HepG2 (cell line): ENCODE measurements around the gene CMTM4. TPM values are rescaled to one million over a fixed set of nuclear protein-coding genes. Genes with fewer than 3 reads are reported as not detected.

Experiments used
- ATF7-NPFF ChIP-seq: sonication (generic); formaldehyde crosslinking; IDR thresholded peaks from 2 replicates; pipeline ENCODE4 v1.8.1; 2023; ENCODE audit warnings: mild to moderate bottlenecking, low read depth, missing genetic modification reagents, moderate library complexity
- GATA4 ChIP-seq: sonication (generic); IDR thresholded peaks from 2 replicates; pipeline ENCODE4 v1.6.1; 2016; ENCODE audit warnings: antibody characterized with exemption, low read depth, borderline replicate concordance
- MAFG ChIP-seq: sonication (generic); formaldehyde crosslinking; IDR thresholded peaks from 2 replicates; pipeline ENCODE4 v1.5.1; 2020; ENCODE audit warnings: mild to moderate bottlenecking, missing genetic modification reagents
- MLLT10 ChIP-seq: sonication (generic); formaldehyde crosslinking; IDR thresholded peaks from 2 replicates; pipeline ENCODE4 v1.4.0; 2020; ENCODE audit warnings: missing genetic modification reagents
- NFKB2 ChIP-seq: sonication (generic); formaldehyde crosslinking; IDR thresholded peaks from 2 replicates; pipeline ENCODE4 v1.4.0; 2020; ENCODE audit warnings: missing genetic modification reagents, borderline replicate concordance
- POLR2AphosphoS2 ChIP-seq: IDR thresholded peaks from 2 replicates; pipeline ENCODE4 v1.6.1; 2011; ENCODE audit warnings: low read depth, low read length, improper control_type of control experiment
- SALL2 ChIP-seq: sonication (generic); formaldehyde crosslinking; IDR thresholded peaks from 2 replicates; pipeline ENCODE4 v1.8.1; 2023; ENCODE audit warnings: mild to moderate bottlenecking, missing genetic modification reagents, inconsistent platforms
- ZNF256 ChIP-seq: sonication (generic); formaldehyde crosslinking; conservative IDR thresholded peaks from 2 replicates; pipeline ENCODE4 v1.4.0; 2020; ENCODE audit warnings: missing genetic modification reagents
- ZNF674 ChIP-seq: sonication (generic); formaldehyde crosslinking; IDR thresholded peaks from 2 replicates; pipeline ENCODE4 v1.5.0; 2020; ENCODE audit warnings: low read depth, mild to moderate bottlenecking, missing genetic modification reagents
- ZSCAN25 ChIP-seq: sonication (generic); formaldehyde crosslinking; IDR thresholded peaks from 2 replicates; pipeline ENCODE4 v1.8.0; 2022; ENCODE audit warnings: mild to moderate bottlenecking, missing genetic modification reagents
- polyA plus RNA-seq, 8 experiments: library from polyadenylated mRNA; depleted of rRNA in 3 of 8; stranded (reverse) in 7 of 8; unstranded in 1 of 8; fragments of >200 nt; fragmentation: Illumina TruSeq in 4 of 8; extraction: Trizol in 4 of 8; gene quantifications; 2 replicates each; pipeline versions ENCODE4 v1.2.1 to v1.2.3, GENCODE V29; 2011 to 2016; ENCODE audit warnings: low read depth in 4 of 8, missing spikeins in 1 of 8, mixed read lengths in 1 of 8; ENCODE audit not compliant: insufficient read depth in 1 of 8
- total RNA-seq, 5 experiments: library from RNA; depleted of rRNA; stranded (reverse); fragments of >200 nt; fragmentation: Illumina TruSeq; extraction: Trizol; gene quantifications; 2 replicates each; pipeline ENCODE4 v1.2.3, GENCODE V29; 2016; ENCODE audit warnings: low read depth in 1 of 5
- TF ChIP-seq, protein P1 (sequence below): sonication (generic); formaldehyde crosslinking; IDR thresholded peaks from 2 replicates; pipeline ENCODE4 v1.8.1; 2023; ENCODE audit warnings: mild to moderate bottlenecking, inconsistent platforms, moderate library complexity, missing genetic modification reagents, borderline replicate concordance
- TF ChIP-seq, protein P2 (sequence below): IDR thresholded peaks from 2 replicates; pipeline ENCODE4 v1.6.1; 2018; ENCODE audit warnings: missing genetic modification reagents, mild to moderate bottlenecking, missing compliant biosample characterization
- TF ChIP-seq, protein P3 (sequence below): sonication (generic); formaldehyde crosslinking; IDR thresholded peaks from 2 replicates; pipeline ENCODE4 v1.4.0; 2020; ENCODE audit warnings: missing genetic modification reagents, mild to moderate bottlenecking, borderline replicate concordance
- TF ChIP-seq, protein P4 (sequence below): sonication (generic); formaldehyde crosslinking; IDR thresholded peaks from 2 replicates; pipeline ENCODE4 v1.4.0; 2020; ENCODE audit warnings: mild to moderate bottlenecking, missing genetic modification reagents

CMTM4 gene
- total and polyA plus RNA-seq, 2 of the 13 experiments (the other 11 are each of a cell fraction or from before 2014, with no cell fraction given): 32.0 to 36.3 TPM

DNA sequence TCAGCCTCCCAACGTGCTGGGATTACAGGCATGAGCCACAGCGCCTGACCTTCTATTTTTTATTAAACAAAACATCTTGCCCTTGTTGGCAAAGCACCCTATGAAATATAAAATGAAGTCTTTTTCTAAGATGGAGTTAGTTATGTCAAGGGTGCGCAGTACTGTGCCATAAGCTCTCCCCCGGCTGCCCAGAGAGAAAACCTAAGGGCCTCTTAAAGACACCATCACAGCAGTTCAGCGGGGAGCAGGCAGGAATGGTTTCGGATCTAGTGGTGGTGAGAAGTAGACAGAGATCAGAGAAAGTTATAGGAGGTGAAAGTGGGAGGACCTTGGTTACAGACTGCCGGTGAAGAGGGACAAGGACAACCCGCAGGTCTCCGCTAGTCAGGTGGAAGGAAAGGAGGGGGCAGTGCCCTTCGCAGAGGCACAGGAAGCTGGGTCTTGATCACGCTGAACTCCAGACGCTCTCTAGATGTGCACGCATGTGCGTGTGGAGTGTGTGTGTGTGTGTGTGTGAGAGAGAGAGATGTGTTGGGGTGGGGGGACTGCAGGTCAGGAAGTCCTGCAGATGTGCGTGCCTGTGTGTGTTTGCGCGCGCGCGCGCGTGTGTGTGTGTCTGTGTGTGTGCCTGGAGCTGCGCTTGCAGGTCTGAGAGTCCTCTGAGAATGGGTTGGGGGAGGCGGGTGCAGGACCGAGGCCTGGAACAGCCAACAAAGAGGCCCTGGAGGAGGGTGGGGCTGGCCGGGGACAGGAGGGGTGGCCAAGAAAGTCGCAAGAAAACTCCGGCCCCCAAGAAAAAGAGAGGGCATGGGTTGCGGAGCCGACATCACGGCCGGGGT lies 92.8 kb downstream of the CMTM4 start (continued):
- peak; percentile 64; the same call in 1 of the 2 replicates for TF ChIP-seq SALL2
- TF ChIP-seq, protein P1, sequence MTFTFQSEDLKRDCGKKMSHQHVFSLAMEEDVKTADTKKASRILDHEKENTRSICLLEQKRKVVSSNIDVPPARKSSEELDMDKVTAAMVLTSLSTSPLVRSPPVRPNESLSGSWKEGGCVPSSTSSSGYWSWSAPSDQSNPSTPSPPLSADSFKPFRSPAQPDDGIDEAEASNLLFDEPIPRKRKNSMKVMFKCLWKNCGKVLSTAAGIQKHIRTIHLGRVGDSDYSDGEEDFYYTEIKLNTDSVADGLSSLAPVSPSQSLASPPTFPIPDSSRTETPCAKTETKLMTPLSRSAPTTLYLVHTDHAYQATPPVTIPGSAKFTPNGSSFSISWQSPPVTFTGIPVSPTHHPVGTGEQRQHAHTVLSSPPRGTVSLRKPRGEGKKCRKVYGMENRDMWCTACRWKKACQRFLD (CRISPR knock-in tag): peak; percentile 70; the same call in 1 of the 2 replicates
- TF ChIP-seq MLLT10 (CRISPR knock-in tag): no peak
- no peak for TF ChIP-seq ZNF256 (CRISPR knock-in tag)
- no peak for TF ChIP-seq ZNF674 (CRISPR knock-in tag)
- TF ChIP-seq MAFG: no peak
- 0 out of 2 replicates have a peak, but pooled peaks have one; percentile 24 for TF ChIP-seq GATA4
- peak; percentile 83 for TF ChIP-seq ATF7-NPFF (CRISPR knock-in tag)
- TF ChIP-seq, protein P2, sequence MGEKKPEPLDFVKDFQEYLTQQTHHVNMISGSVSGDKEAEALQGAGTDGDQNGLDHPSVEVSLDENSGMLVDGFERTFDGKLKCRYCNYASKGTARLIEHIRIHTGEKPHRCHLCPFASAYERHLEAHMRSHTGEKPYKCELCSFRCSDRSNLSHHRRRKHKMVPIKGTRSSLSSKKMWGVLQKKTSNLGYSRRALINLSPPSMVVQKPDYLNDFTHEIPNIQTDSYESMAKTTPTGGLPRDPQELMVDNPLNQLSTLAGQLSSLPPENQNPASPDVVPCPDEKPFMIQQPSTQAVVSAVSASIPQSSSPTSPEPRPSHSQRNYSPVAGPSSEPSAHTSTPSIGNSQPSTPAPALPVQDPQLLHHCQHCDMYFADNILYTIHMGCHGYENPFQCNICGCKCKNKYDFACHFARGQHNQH (CRISPR knock-in tag): 0 out of 2 replicates have a peak, but pooled peaks have one; percentile 48
- TF ChIP-seq, protein P3, sequence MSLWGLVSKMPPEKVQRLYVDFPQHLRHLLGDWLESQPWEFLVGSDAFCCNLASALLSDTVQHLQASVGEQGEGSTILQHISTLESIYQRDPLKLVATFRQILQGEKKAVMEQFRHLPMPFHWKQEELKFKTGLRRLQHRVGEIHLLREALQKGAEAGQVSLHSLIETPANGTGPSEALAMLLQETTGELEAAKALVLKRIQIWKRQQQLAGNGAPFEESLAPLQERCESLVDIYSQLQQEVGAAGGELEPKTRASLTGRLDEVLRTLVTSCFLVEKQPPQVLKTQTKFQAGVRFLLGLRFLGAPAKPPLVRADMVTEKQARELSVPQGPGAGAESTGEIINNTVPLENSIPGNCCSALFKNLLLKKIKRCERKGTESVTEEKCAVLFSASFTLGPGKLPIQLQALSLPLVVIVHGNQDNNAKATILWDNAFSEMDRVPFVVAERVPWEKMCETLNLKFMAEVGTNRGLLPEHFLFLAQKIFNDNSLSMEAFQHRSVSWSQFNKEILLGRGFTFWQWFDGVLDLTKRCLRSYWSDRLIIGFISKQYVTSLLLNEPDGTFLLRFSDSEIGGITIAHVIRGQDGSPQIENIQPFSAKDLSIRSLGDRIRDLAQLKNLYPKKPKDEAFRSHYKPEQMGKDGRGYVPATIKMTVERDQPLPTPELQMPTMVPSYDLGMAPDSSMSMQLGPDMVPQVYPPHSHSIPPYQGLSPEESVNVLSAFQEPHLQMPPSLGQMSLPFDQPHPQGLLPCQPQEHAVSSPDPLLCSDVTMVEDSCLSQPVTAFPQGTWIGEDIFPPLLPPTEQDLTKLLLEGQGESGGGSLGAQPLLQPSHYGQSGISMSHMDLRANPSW (CRISPR knock-in tag): no peak
- peak; percentile 65; the same call in 1 of the 2 replicates for TF ChIP-seq ZSCAN25
- no peak for TF ChIP-seq POLR2AphosphoS2
- TF ChIP-seq, protein P4, sequence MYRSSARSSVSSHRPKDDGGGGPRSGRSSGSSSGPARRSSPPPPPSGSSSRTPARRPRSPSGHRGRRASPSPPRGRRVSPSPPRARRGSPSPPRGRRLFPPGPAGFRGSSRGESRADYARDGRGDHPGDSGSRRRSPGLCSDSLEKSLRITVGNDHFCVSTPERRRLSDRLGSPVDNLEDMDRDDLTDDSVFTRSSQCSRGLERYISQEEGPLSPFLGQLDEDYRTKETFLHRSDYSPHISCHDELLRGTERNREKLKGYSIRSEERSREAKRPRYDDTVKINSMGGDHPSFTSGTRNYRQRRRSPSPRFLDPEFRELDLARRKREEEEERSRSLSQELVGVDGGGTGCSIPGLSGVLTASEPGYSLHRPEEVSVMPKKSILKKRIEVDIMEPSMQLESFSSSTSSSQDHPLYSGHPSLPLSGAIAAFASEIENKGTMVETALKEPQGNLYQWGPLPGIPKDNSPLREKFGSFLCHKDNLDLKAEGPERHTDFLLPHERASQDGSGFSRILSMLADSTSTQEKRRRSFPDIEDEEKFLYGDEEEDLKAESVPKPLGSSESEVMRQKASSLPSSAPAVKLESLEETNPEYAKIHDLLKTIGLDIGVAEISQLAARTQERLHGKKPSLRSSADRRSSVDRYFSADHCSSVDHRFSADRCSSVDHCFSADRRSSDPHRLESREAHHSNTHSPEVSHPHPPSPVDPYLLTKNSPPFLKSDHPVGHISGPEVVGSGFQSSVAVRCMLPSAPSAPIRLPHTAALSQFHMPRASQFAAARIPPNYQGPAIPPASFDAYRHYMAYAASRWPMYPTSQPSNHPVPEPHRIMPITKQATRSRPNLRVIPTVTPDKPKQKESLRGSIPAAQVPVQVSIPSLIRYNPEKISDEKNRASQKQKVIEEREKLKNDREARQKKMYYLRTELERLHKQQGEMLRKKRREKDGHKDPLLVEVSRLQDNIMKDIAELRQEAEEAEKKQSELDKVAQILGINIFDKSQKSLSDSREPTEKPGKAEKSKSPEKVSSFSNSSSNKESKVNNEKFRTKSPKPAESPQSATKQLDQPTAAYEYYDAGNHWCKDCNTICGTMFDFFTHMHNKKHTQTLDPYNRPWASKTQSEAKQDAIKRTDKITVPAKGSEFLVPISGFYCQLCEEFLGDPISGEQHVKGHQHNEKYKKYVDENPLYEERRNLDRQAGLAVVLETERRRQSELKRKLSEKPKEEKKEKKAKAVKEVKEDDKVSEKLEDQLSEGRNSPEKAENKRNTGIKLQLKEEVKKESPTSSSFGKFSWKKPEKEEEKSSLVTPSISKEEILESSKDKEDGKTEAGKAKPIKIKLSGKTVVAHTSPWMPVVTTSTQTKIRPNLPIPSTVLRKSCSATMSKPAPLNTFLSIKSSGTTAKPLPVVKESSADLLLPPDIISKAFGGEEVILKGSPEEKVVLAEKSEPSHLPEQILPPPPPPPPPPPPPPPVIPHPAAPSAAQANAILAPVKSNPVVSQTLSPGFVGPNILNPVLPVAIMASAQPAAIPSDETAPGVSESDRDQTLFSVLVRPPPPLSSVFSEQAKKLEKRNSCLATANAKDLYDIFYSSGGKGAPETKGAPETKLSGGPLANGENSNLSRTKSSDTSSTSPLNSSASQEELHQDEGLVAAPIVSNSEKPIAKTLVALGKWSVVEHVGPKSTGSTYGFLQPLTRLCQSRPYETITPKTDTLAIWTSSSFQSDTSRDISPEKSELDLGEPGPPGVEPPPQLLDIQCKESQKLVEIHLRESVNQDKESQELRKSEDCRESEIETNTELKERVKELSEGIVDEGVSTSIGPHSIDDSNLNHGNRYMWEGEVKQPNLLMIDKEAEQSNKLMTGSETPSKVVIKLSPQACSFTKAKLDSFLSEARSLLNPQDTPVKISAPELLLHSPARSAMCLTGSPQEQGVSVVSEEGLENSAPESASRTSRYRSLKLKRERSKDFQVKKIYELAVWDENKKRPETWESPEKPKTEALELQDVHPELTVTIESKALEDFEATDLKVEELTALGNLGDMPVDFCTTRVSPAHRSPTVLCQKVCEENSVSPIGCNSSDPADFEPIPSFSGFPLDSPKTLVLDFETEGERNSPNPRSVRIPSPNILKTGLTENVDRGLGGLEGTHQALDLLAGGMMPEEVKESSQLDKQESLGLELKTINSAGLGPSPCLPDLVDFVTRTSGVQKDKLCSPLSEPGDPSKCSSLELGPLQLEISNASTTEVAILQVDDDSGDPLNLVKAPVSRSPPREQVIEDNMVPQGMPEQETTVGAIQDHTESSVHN (CRISPR knock-in tag): 0 out of 2 replicates have a peak, but pooled peaks have one; percentile 55
- no peak for TF ChIP-seq NFKB2
